ENCODE results near the gene FMNL2. TPM values are rescaled to one million over a fixed set of nuclear protein-coding genes. Genes with fewer than 3 reads are reported as not detected.

Gene FMNL2
- total RNA-seq, 1 donor from 2014 or later = 108 TPM

GRCh38 chr2:152433791-152434190 lies 98.8 kb downstream of the FMNL2 start:
- no peak for TF ChIP-seq CTCF (IDR thresholded peaks at IDR 0.05; ENCODE audit: unreplicated experiment)
- Mint-ChIP-seq H3K36me3 (ENCODE audit: insufficient read depth) (no peaks in the 10 kb centered on the region), H3K27ac (peak overlapping the region; percentile 37), H3K4me1 (ENCODE audit: low read depth) (peaks cover 29% of the 10 kb centered on the region), H3K9me3 (ENCODE audit: low read depth) (no peaks in the 10 kb centered on the region), H3K27me3 (no peaks in the 10 kb centered on the region), H3K4me3 (ENCODE audit: low read depth) (no peak overlapping the region)
- no peak for DNase-seq (ENCODE audit: low spot score, unreplicated experiment)

- peaks cover 28% of the 10 kb centered on the region for H3K4me1 Mint-ChIP-seq (ENCODE audit: low read depth)
Measured at GRCh38 chr2:152434395-152435182, 99.6 kb downstream of the FMNL2 start.

GRCh38 chr2:152436148-152436547 lies 101.2 kb downstream of the FMNL2 start:
- H3K27me3 Mint-ChIP-seq = no peaks in the 10 kb centered on the region
- DNase-seq (ENCODE audit: low spot score, unreplicated experiment) = no peak
- H3K27ac Mint-ChIP-seq = no peak overlapping the region
- H3K36me3 Mint-ChIP-seq (ENCODE audit: insufficient read depth) = no peaks in the 10 kb centered on the region
- no peaks in the 10 kb centered on the region for H3K9me3 Mint-ChIP-seq (ENCODE audit: low read depth)
- peaks cover 31% of the 10 kb centered on the region for H3K4me1 Mint-ChIP-seq (ENCODE audit: low read depth)
- no peak overlapping the region for H3K4me3 Mint-ChIP-seq (ENCODE audit: low read depth)
- TF ChIP-seq CTCF (IDR thresholded peaks at IDR 0.05; ENCODE audit: unreplicated experiment) = no peak

More at GRCh38 chr2:152434395-152435182, 99.6 kb downstream of the FMNL2 start:
- no peak for TF ChIP-seq CTCF (IDR thresholded peaks at IDR 0.05; ENCODE audit: unreplicated experiment)
- H3K36me3 Mint-ChIP-seq (ENCODE audit: insufficient read depth) = no peaks in the 10 kb centered on the region
- no peaks in the 10 kb centered on the region for H3K9me3 Mint-ChIP-seq (ENCODE audit: low read depth)
- peak overlapping the region; percentile 43 for H3K27ac Mint-ChIP-seq
- DNase-seq (ENCODE audit: low spot score, unreplicated experiment) = no peak
- H3K4me3 Mint-ChIP-seq (ENCODE audit: low read depth) = no peak overlapping the region
- H3K27me3 Mint-ChIP-seq = no peaks in the 10 kb centered on the region

- Mint-ChIP-seq H3K4me1 (ENCODE audit: low read depth) (peaks cover 28% of the 10 kb centered on the region), H3K27ac (no peak overlapping the region), H3K36me3 (ENCODE audit: insufficient read depth) (no peaks in the 10 kb centered on the region), H3K9me3 (ENCODE audit: low read depth) (no peaks in the 10 kb centered on the region), H3K4me3 (ENCODE audit: low read depth) (no peak overlapping the region), H3K27me3 (no peaks in the 10 kb centered on the region)
- no peak for TF ChIP-seq CTCF (IDR thresholded peaks at IDR 0.05; ENCODE audit: unreplicated experiment)
- no peak for DNase-seq (ENCODE audit: low spot score, unreplicated experiment)
Measured at GRCh38 chr2:152437276-152438108, 102.5 kb downstream of the FMNL2 start.

GRCh38 chr2:152440049-152440448 lies 105.1 kb downstream of the FMNL2 start:
- H3K4me1 Mint-ChIP-seq (ENCODE audit: low read depth) = peaks cover 20% of the 10 kb centered on the region
- TF ChIP-seq CTCF (IDR thresholded peaks at IDR 0.05; ENCODE audit: unreplicated experiment) = no peak
- no peaks in the 10 kb centered on the region for H3K27me3 Mint-ChIP-seq
- no peak for DNase-seq (ENCODE audit: low spot score, unreplicated experiment)
- H3K36me3 Mint-ChIP-seq (ENCODE audit: insufficient read depth) = peaks cover 5% of the 10 kb centered on the region
- H3K4me3 Mint-ChIP-seq (ENCODE audit: low read depth) = no peak overlapping the region
- no peak overlapping the region for H3K27ac Mint-ChIP-seq
- peaks cover 4% of the 10 kb centered on the region for H3K9me3 Mint-ChIP-seq (ENCODE audit: low read depth)
